OCI-LY1 (cell line): ENCODE results near the gene CREB3L1.

Source experiments
- H2AFZ ChIP-seq: fragments of 200-600 bp; sonication (generic), shearing (Covaris generic); 2 replicates; pipeline ENCODE4 v1.6.0; 2014; ENCODE audit warnings: antibody characterized with exemption, mild to moderate bottlenecking, low read length
- H3F3A ChIP-seq: fragments of 200-600 bp; sonication (generic), shearing (Covaris generic); 2 replicates; pipeline ENCODE4 v1.6.0; 2014; ENCODE audit warnings: mild to moderate bottlenecking, antibody characterized with exemption, low read length, moderate library complexity; ENCODE audit not compliant: insufficient read depth
- H3K27ac ChIP-seq: fragments of 200-600 bp; sonication (generic); 2 replicates; pipeline ENCODE4 v1.5.1; 2014; ENCODE audit warnings: low read length, mixed run types, mild to moderate bottlenecking, low read depth; ENCODE audit not compliant: poor library complexity, severe bottlenecking
- H3K27me3 ChIP-seq: fragments of 200-600 bp; sonication (generic); 2 replicates; pipeline ENCODE4 v1.6.0; 2014; ENCODE audit warnings: antibody characterized with exemption, mild to moderate bottlenecking, low read length, moderate library complexity; ENCODE audit not compliant: insufficient read depth
- H3K36me3 ChIP-seq: fragments of 200-600 bp; sonication (generic); 2 replicates; pipeline ENCODE4 v1.6.1; 2014; ENCODE audit warnings: mild to moderate bottlenecking, antibody characterized with exemption, low read length, moderate library complexity, mixed read lengths; ENCODE audit not compliant: insufficient read depth
- H3K4me1 ChIP-seq: fragments of 200-600 bp; sonication (generic); 2 replicates; pipeline ENCODE4 v1.5.1; 2014; ENCODE audit warnings: mild to moderate bottlenecking, low read length, moderate library complexity; ENCODE audit not compliant: insufficient read depth, severe bottlenecking
- H3K4me2 ChIP-seq: fragments of 200-600 bp; sonication (generic), shearing (Covaris generic); 2 replicates; pipeline ENCODE4 v1.6.1; 2014; ENCODE audit warnings: low read length
- H3K4me3 ChIP-seq: fragments of 200-600 bp; sonication (generic); 2 replicates; pipeline ENCODE4 v1.5.1; 2014; ENCODE audit warnings: low read length, low read depth, mild to moderate bottlenecking, mixed read lengths; ENCODE audit not compliant: poor library complexity, severe bottlenecking
- H3K79me2 ChIP-seq: fragments of 200-600 bp; shearing (Covaris generic); 2 replicates; pipeline ENCODE4 v1.6.1; 2016; ENCODE audit warnings: mixed run types, low read length, mixed read lengths; ENCODE audit not compliant: insufficient read depth
- H3K9ac ChIP-seq: fragments of 200-600 bp; sonication (generic), shearing (Covaris generic); 2 replicates; pipeline ENCODE4 v1.6.1; 2014; ENCODE audit warnings: mild to moderate bottlenecking, low read length, mixed read lengths
- H3K9me2 ChIP-seq: fragments of 200-600 bp; sonication (generic), shearing (Covaris generic); 2 replicates; pipeline ENCODE4 v1.6.1; 2014; ENCODE audit warnings: low read depth, mild to moderate bottlenecking, low read length, mixed read lengths
- H3K9me3 ChIP-seq: fragments of 200-600 bp; shearing (Covaris generic); 2 replicates; pipeline ENCODE4 v1.6.1; 2014; ENCODE audit warnings: low read length, mixed read lengths
- H4K20me1 ChIP-seq: fragments of 200-600 bp; sonication (generic), shearing (Covaris generic); 2 replicates; pipeline ENCODE4 v1.6.0; 2016; ENCODE audit warnings: mild to moderate bottlenecking, low read length; ENCODE audit not compliant: insufficient read depth
- EZH2 ChIP-seq: fragments of 200-600 bp; sonication (generic), shearing (Covaris generic); IDR thresholded peaks from 2 replicates; pipeline ENCODE4 v1.8.0; 2017; ENCODE audit warnings: borderline replicate concordance, mixed run types, mild to moderate bottlenecking, antibody characterized with exemption, low read length, moderate library complexity, mixed read lengths
- TF ChIP-seq, protein P1 (sequence below): fragments of 200-600 bp; sonication (generic), shearing (Covaris generic); IDR thresholded peaks from 2 replicates; pipeline ENCODE4 v1.5.1; 2017; ENCODE audit warnings: mild to moderate bottlenecking, antibody characterized with exemption, low read length, moderate library complexity, mixed read lengths

The CREB3L1 gene

DNA sequence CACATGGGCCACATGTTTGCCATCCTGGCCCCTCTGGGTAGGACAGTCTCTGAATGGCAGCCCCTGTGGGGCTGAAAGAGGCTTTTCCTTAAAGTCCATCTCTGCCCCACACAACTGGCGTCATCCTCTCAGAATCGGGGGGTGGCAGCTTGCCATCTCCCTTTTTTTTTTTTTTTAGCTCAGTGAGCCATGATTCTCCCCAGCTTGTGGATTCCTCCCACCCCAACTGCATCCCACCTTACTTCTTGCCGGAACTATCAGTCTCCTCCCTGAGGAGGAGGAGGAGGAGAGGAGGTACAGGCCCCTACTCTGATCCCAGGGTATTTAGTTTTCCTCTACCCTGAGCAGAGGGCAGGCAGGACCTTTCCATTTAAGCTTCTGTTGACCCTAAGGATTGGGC, 73.2 kb downstream of the CREB3L1 start:
- no peaks in the 10 kb centered on the region for H3K9me3 ChIP-seq
- H3K27me3 ChIP-seq = peaks cover 6% of the 10 kb centered on the region; the same call in 1 of the 2 replicates
- no peaks in the 10 kb centered on the region for H3F3A ChIP-seq
- H4K20me1 ChIP-seq = no peaks in the 10 kb centered on the region
- peaks cover 55% of the 10 kb centered on the region for H3K4me1 ChIP-seq
- no peaks in the 10 kb centered on the region for H3K79me2 ChIP-seq
- no peaks in the 10 kb centered on the region for H3K9me2 ChIP-seq
- TF ChIP-seq, protein P1, sequence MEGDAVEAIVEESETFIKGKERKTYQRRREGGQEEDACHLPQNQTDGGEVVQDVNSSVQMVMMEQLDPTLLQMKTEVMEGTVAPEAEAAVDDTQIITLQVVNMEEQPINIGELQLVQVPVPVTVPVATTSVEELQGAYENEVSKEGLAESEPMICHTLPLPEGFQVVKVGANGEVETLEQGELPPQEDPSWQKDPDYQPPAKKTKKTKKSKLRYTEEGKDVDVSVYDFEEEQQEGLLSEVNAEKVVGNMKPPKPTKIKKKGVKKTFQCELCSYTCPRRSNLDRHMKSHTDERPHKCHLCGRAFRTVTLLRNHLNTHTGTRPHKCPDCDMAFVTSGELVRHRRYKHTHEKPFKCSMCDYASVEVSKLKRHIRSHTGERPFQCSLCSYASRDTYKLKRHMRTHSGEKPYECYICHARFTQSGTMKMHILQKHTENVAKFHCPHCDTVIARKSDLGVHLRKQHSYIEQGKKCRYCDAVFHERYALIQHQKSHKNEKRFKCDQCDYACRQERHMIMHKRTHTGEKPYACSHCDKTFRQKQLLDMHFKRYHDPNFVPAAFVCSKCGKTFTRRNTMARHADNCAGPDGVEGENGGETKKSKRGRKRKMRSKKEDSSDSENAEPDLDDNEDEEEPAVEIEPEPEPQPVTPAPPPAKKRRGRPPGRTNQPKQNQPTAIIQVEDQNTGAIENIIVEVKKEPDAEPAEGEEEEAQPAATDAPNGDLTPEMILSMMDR = no peak
- H3K27ac ChIP-seq = peak overlapping the region; percentile 76
- no peak overlapping the region for H3K4me3 ChIP-seq
- H3K36me3 ChIP-seq = no peaks in the 10 kb centered on the region
- no peak overlapping the region for H2AFZ ChIP-seq
- H3K9ac ChIP-seq = peak overlapping the region; percentile 56; the same call in 1 of the 2 replicates
- H3K4me2 ChIP-seq = peak overlapping the region; percentile 61; the same call in 1 of the 2 replicates

DNA sequence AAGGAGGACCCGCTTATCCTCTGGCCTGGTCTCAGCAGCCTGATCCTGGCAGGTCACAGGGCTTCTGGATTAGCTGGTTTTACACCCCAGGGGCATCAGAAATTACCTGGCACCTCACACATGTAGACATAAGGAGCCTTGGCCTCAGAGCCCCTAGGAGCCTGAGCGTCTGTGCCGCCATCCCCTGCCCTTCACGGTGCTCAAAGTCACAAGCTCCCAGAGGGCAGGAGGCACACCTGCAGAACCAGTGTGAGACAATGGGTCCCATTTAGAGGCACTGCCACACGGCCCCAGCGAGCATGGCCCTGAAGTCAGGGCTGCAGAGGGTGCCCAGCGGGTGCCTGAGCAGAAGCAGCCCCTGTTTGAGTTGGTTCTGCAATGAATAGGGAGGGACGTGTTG, 73.7 kb downstream of the CREB3L1 start:
- no peaks in the 10 kb centered on the region for H3F3A ChIP-seq
- H3K9me3 ChIP-seq = no peaks in the 10 kb centered on the region
- H3K4me2 ChIP-seq = peak overlapping the region; percentile 61
- no peaks in the 10 kb centered on the region for H3K79me2 ChIP-seq
- peaks cover 55% of the 10 kb centered on the region for H3K4me1 ChIP-seq
- H3K4me3 ChIP-seq = peak overlapping the region; percentile 44
- no peak overlapping the region for H2AFZ ChIP-seq
- H3K27me3 ChIP-seq = peaks cover 6% of the 10 kb centered on the region; the same call in 1 of the 2 replicates
- H3K9me2 ChIP-seq = no peaks in the 10 kb centered on the region
- peak overlapping the region; percentile 56; the same call in 1 of the 2 replicates for H3K9ac ChIP-seq
- no peaks in the 10 kb centered on the region for H4K20me1 ChIP-seq
- TF ChIP-seq, protein P1 = no peak
- no peak for TF ChIP-seq EZH2
- no peaks in the 10 kb centered on the region; the same call in 1 of the 2 replicates for H3K36me3 ChIP-seq
- H3K27ac ChIP-seq = peak overlapping the region; percentile 76

DNA sequence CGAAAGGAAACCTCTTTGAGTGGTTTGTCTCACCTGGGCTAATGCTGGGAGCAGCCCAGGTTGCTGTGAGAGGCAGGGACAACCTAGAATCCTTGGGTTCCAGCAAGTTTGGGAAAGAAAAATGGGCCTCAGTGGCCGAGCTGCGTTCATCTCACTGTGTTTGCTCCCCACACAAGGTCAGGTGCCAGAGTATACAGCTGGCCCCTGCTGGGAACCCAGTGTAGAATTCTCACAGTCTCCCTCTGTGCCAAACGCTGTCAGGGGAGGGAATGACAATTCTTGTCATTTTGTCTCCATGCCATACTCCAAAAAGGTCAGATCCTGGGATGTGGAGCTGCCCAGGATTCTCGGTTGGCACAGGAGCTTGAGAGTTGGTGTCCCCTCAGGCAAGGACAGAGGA, 74.1 kb downstream of the CREB3L1 start:
- Histone ChIP-seq H3K27ac (peak overlapping the region; percentile 76), H3K79me2 (no peaks in the 10 kb centered on the region), H3K9ac (peak overlapping the region; percentile 56; the same call in 1 of the 2 replicates), H3K27me3 (peaks cover 2% of the 10 kb centered on the region; the same call in 1 of the 2 replicates), H3K9me3 (no peaks in the 10 kb centered on the region), H3F3A (no peaks in the 10 kb centered on the region), H2AFZ (no peak overlapping the region), H3K4me2 (peak overlapping the region; percentile 61), H4K20me1 (no peaks in the 10 kb centered on the region), H3K9me2 (no peaks in the 10 kb centered on the region), H3K4me1 (peaks cover 56% of the 10 kb centered on the region), H3K4me3 (peak overlapping the region; percentile 44), H3K36me3 (no peaks in the 10 kb centered on the region; the same call in 1 of the 2 replicates)
- TF ChIP-seq EZH2 = no peak
- TF ChIP-seq, protein P1 = no peak
